GF-D8 (cell line): ENCODE data around the gene RDH8.
"Not testable (repeated sequence)": the region's sequence is repeated elsewhere in the genome, so short reads cannot be mapped to it uniquely, and the experiment has no call there.

ENCODE experiments used
- DNase-seq: peaks from one replicate; lab custom pipeline; 2025; lab: John Stamatoyannopoulos, UW

Gene RDH8

GRCh38 chr19:10005632-10006334, 7.5 kb upstream of the RDH8 start:
- no peak for DNase-seq

DNA sequence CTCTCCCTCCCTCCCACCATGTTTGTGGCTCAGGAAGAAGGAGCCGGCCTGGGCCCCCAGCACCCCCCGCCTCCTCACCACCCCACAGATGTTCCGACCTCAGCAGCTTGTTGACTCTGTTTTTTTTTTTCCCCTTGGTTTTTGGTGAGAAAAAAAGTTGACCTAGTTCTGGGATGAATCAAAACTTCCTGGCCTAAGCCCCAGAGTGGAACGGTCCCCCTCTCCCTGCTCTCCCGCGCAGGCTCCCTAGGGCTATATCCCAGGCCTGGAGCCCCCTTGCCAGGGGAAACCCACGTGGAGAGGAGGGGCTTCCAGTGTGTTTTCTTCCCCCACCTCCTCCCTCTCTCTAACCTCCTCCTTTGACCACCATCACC, 7.0 kb upstream of the RDH8 start:
- DNase-seq: no peak

DNA sequence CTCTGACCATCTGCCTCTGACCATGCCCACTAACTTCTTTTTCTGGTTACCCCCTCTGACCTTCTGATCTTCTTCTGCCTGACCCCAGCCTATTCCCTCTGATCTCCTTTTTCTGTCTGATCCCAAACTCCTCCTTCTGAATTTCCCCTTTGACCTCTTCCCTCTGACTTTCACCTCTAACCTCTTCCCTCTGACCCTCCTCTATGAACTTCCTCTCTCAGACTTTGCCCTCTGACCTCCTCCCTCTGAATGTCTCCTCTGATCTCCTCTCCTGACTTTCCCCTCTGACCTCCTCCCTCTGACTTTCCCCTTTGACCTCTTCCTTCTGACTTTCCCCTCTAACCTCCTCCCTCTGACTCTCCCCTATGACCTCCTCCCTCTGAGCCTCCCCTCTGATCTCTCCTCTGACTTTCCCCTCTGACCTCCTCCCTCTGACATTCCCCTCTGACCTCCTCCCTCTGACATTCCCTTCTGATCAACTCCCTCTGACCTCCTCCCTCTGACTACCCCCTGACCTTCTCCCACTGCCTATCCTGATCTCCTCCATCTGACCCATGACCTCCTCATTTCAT, 6.4 kb upstream of the RDH8 start:
- DNase-seq: no peak

DNA sequence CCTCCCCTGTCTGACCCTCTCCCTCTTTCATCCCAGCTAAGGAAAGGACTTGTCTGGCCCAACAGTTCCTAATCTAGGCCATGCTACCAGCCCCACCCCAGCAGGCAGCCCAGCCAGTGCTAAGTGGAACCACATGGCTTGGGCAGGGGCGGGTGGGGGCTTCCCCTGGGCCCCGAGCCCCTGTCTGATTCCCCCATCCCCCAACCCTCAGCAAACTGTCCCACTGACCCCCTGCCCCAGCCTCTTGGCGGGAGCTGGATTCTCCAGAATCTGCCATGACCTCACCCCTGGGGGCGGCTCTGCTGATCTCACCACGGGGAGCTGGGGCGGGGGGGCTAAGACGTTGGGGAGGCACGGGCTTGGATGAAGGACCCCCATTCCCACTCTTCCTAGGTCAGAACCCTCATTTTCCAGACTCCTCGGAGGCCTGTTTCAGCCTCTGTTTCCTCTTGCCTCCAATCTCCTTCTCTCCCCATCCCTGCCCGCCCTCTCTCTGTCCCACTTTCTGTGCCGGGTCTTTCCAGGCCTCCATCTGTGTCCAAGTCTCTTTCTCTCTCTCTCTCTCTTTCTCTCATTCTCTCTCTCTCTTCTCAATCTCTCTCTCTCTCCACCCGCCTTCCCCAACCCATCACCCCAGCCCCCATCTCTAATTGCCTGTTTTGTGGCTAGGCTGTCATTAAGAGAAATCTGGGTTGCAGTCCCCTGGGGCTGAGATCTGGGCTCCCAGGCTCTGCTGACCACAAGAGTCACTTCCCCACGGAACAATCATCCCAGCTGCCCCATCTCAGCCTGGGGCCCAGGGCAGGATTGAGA, 5.7 kb upstream of the RDH8 start:
- DNase-seq: no peak

DNA sequence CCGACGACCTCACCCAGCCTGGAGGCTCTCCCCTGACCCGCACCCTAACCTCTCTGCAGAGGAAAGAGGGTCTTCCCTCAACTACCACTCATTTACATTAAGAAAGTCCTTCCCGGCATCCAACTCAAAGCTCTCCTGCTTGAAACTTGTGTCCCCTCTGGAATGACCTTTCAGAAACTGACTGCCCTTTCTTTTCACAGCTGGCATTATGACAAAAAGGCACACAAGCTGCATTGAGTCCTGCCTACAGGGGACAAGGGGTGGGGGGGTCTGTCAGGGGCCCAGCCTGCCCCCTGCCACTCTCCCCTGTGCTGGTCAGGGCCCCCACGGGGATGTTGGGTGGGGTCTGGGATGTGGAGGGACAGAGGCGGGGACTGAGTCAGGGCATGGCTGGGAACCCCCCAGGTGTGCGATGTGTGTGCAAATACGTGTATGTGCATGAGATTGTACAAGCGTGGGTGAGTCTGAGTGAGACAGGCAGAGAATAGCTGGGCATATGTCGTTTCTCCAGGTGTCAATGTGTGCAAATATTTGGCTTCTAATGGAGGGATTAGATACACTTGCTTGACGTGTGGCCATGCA, 5.0 kb upstream of the RDH8 start:
- DNase-seq: no peak

- no peak for DNase-seq
Measured at GRCh38 chr19:10009714-10010224, 3.5 kb upstream of the RDH8 start.

- DNase-seq: no peak
Measured at GRCh38 chr19:10010247-10010691, 3.0 kb upstream of the RDH8 start, which contains the start of gene COL5A3. Gene COL5A3 (minus strand): TSS chr19:10010504. CDS start chr19:10010385, 119 bp downstream.

GRCh38 chr19:10010939-10011338, 2.3 kb upstream of the RDH8 start:
- no peak for DNase-seq

GRCh38 chr19:10011974-10012373, 1.3 kb upstream of the RDH8 start:
- DNase-seq: no peak

GRCh38 chr19:10013834-10014618, 743 bp downstream of the RDH8 start:
- no peak for DNase-seq

DNA sequence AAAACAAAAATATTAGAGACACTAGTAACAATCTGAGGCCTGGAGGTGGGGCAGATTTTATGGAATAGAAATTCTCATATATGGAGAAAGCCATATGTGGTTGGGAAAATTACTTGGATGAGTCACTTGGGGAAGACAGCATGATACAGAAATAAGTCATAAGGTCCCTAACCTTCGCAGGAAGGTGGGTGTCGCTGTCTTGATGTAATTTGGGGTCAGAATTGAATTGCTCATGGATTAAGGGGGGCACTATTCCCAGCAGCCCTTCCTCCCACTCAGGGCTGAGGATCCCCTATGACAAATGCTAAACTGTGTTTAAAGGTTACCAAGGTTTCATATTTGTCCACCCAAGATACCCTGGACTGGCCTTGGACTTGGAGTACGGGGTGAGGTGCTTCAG, 5.0 kb downstream of the RDH8 start:
- no peak for DNase-seq

DNA sequence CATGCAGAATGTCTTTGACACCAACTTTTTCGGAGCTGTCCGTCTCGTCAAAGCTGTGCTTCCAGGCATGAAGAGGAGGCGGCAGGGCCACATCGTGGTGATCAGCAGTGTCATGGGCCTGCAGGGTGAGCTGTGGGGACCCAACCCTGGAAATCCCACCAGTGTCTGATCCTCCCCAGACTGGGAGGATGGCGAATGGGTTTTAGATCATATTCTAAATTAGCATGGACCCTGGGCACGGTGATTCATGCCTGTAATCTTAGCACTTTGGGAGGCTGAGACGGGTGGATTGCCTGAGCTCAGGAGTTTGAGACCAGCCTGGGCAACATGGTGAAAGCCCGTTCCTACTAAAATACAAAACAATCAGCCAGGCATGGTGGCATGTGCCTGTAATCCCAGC, 5.5 kb downstream of the RDH8 start:
- DNase-seq: no peak

DNA sequence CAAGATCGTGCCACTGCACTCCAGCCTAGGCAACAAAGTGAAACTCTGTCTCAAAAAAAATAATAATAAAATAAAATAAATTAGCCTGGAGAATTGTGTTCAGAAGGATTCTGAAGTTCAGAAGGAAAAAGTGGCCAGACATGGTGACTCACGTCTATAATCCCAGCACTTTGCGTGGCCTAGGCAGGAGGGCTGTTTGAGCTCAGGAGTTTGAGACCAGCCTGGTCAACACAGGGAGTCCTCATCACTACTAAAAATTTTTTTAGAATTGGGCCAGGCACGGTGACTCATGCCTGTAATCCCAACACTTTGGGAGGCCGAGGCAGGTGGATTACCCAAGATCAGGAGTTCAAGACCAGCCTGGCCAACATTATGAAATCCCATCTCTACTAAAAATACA, 6.0 kb downstream of the RDH8 start:
- no peak for DNase-seq

DNA sequence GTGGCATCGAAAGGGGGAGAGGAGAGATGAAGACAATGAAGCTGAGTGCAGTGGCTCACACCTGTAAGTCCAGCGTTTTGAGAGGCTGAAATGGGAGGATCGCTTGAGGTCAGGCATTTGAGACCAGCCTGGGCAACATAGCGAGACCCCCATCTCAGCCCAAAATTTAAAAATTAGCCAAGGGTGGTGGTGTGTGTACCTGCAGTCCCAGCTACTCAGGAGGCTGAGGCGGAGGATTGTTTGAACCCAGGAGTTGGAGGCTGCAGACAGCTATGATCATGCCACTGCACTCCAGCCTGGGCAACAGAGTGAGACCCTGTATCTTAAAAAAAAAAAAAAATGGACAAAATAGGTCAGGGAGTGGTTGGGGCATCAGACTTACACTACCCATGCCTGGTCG, 7.6 kb downstream of the RDH8 start:
- DNase-seq: no peak

DNA sequence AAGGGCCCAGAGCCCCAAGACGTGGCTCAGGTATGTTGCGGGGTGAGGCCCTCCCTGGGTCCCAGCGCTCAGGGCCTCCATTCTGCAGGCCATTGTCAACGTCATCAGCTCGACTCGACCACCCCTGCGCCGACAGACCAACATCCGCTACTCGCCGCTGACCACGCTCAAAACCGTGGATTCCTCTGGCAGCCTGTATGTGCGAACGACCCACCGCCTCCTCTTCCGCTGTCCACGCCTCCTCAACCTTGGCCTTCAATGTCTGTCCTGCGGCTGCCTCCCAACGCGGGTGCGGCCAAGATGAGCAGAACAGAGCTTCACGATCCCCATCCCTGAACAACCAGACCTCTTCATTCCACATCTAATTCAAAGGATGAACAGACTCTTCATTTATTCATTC, 8.2 kb downstream of the RDH8 start:
- no peak for DNase-seq

DNA sequence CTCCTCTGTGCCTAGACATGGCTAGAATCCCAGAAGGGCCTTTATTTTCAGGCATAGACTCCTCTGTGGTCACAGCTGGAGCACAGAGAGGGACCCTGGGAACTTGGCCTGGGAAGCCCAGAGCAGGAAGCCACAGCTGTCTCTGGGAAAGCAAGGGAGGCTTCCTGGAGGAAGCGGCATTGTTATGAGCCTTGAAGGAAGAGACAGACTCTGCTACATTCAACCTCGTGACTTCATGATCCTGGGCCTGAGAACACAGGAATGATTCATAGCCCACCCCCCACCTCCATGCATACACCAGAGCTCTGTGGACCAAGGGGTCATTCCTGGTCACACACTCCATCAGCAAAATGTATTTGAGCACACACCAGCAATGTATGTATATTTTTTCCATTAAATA, 8.6 kb downstream of the RDH8 start:
- DNase-seq: no peak

- not testable (repeated sequence) for DNase-seq
Measured at GRCh38 chr19:10023096-10023495, 9.8 kb downstream of the RDH8 start.

GRCh38 chr19:10026744-10027143, 13.5 kb downstream of the RDH8 start:
- no peak for DNase-seq

- DNase-seq: peak; percentile 15
Measured at GRCh38 chr19:10027158-10027997, 14.1 kb downstream of the RDH8 start.

GRCh38 chr19:10033614-10034013, 20.3 kb downstream of the RDH8 start:
- DNase-seq: no peak

DNA sequence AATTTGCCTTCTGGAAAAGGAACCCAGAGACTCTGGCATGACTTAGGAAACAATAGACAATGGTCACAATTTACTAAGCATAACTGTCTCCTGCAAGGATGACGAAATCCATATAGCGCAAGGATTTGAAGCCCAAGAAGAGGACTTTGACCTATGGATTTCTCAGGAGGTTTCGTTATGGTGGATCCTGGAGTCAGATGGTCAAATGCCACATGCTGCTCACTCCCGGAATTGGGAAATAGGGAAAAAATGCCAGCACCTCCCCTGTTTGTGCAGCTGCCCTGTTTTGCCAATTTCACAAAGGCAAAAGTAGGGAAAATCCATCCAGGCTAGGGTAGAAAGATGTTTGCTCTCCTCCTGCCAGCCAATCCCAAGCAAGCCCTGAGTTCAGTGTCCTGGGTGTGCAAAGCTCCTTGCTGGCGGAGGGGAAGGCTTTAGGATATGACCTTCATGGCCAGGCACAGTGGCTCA, 23.4 kb downstream of the RDH8 start:
- no peak for DNase-seq
